C4-2B (cell line): ENCODE measurements around the gene IFI16.

Experiments used
- ZFX ChIP-seq: fragments of 450-650 bp; IDR thresholded peaks from 2 replicates; pipeline ENCODE4 v1.6.1; 2017
- TF ChIP-seq, protein P1 (sequence below): fragments of 450-650 bp; conservative IDR thresholded peaks from 2 replicates; pipeline ENCODE4 v1.5.1; 2017; ENCODE audit warnings: mild to moderate bottlenecking

DNA sequence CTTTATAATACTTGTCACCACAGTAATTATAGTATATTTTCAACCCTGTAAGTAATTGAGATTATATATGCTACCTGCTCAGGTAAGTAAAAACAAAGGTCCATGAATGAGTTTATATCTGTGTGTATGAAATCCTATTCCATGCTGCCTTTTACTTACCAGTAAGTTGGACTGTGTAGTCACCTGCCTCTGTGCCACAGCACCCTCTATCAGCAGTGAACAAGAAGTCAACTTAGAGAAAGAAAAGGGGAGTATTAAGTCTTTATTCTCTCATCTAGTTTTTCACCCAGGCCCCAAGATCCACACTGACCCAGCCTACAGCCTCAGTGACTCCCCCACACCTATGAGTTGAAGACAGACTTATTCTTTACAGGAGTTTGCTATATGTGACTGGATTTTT, 36.9 kb upstream of the IFI16 start:
- TF ChIP-seq, protein P1, sequence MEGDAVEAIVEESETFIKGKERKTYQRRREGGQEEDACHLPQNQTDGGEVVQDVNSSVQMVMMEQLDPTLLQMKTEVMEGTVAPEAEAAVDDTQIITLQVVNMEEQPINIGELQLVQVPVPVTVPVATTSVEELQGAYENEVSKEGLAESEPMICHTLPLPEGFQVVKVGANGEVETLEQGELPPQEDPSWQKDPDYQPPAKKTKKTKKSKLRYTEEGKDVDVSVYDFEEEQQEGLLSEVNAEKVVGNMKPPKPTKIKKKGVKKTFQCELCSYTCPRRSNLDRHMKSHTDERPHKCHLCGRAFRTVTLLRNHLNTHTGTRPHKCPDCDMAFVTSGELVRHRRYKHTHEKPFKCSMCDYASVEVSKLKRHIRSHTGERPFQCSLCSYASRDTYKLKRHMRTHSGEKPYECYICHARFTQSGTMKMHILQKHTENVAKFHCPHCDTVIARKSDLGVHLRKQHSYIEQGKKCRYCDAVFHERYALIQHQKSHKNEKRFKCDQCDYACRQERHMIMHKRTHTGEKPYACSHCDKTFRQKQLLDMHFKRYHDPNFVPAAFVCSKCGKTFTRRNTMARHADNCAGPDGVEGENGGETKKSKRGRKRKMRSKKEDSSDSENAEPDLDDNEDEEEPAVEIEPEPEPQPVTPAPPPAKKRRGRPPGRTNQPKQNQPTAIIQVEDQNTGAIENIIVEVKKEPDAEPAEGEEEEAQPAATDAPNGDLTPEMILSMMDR, result peak; percentile 19
- TF ChIP-seq ZFX, result no peak
